OCI-LY7 (cell line): ENCODE measurements around the gene RIT2. TPM values are rescaled to one million over a fixed set of nuclear protein-coding genes. Genes with fewer than 3 reads are reported as not detected.
"Not testable (repeated sequence)": the region's sequence is repeated elsewhere in the genome, so short reads cannot be mapped to it uniquely, and the experiment has no call there.

Experiments used
- BruUV-seq: library from RNA; stranded (reverse); fragments of 400-500 nt; replicated peaks from 2 replicates; lab custom pipeline; 2021; lab: Mats Ljungman, UMichigan
- CTCF ChIA-PET: fragments of 300-600 bp; sonication (Branson Sonifier 250); formaldehyde crosslinking; loops from one replicate; lab custom pipeline; 2022; ENCODE audit warnings: antibody characterized with exemption; ENCODE audit not compliant: unreplicated experiment; lab: Charles Lee
- POLR2A ChIA-PET: fragments of 300-600 bp; sonication (Branson Sonifier 250); formaldehyde crosslinking; loops from one replicate; lab custom pipeline; 2022; ENCODE audit warnings: antibody characterized with exemption; lab: Charles Lee
- DNase-seq: peaks from one replicate; pipeline ENCODE4 v3.0.0-alpha.2; 2015; ENCODE audit warnings: low spot score
- H2AFZ ChIP-seq: fragments of 200-600 bp; sonication (generic), shearing (Covaris generic); 2 replicates; pipeline ENCODE4 v1.6.1; 2014; ENCODE audit warnings: mild to moderate bottlenecking, antibody characterized with exemption, low read length, moderate library complexity
- H3K27ac ChIP-seq: fragments of 200-600 bp; sonication (generic); 2 replicates; pipeline ENCODE4 v1.5.1; 2014; ENCODE audit warnings: mixed run types, low read depth, mild to moderate bottlenecking, moderate library complexity, low read length, inconsistent platforms; ENCODE audit not compliant: poor library complexity, severe bottlenecking
- H3K36me3 ChIP-seq: fragments of 200-600 bp; sonication (generic); 2 replicates; pipeline ENCODE4 v1.6.1; 2014; ENCODE audit warnings: mild to moderate bottlenecking, antibody characterized with exemption, low read length, moderate library complexity, mixed read lengths; ENCODE audit not compliant: insufficient read depth
- H3K4me1 ChIP-seq: fragments of 200-600 bp; sonication (generic); 2 replicates; pipeline ENCODE4 v1.5.1; 2014; ENCODE audit warnings: mild to moderate bottlenecking, low read length; ENCODE audit not compliant: insufficient read depth, poor library complexity, severe bottlenecking
- H3K4me2 ChIP-seq: fragments of 200-600 bp; sonication (generic); 2 replicates; pipeline ENCODE4 v1.6.1; 2014; ENCODE audit warnings: mild to moderate bottlenecking, low read length
- H3K4me3 ChIP-seq: fragments of 200-600 bp; sonication (generic); 2 replicates; pipeline ENCODE4 v1.5.1; 2014; ENCODE audit warnings: mild to moderate bottlenecking, low read depth, low read length; ENCODE audit not compliant: poor library complexity, severe bottlenecking
- H3K79me2 ChIP-seq: fragments of 200-600 bp; sonication (generic); 2 replicates; pipeline ENCODE4 v1.6.1; 2016; ENCODE audit warnings: low read depth, mild to moderate bottlenecking, low read length, moderate library complexity, mixed read lengths; ENCODE audit not compliant: insufficient read depth
- H3K9me2 ChIP-seq: fragments of 200-600 bp; sonication (generic); 2 replicates; pipeline ENCODE4 v1.6.1; 2016; ENCODE audit warnings: mild to moderate bottlenecking, low read length, mixed read lengths; ENCODE audit not compliant: insufficient read depth
- H3K9me3 ChIP-seq: fragments of 200-600 bp; sonication (generic); 2 replicates; pipeline ENCODE4 v1.6.1; 2014; ENCODE audit warnings: mild to moderate bottlenecking, mixed run types, low read length, mixed read lengths
- H4K20me1 ChIP-seq: fragments of 200-600 bp; sonication (generic); 2 replicates; pipeline ENCODE4 v1.6.1; 2014; ENCODE audit warnings: mild to moderate bottlenecking, antibody characterized with exemption, low read length, moderate library complexity, mixed read lengths; ENCODE audit not compliant: insufficient read depth
- CTCF ChIP-seq: fragments of 200-600 bp; sonication (generic); conservative IDR thresholded peaks from 2 replicates; pipeline ENCODE4 v1.5.1; 2014; ENCODE audit warnings: mild to moderate bottlenecking, antibody characterized with exemption, low read length, moderate library complexity, mixed read lengths
- EZH2phosphoT487 ChIP-seq: fragments of 200-600 bp; sonication (generic); IDR thresholded peaks from 2 replicates; pipeline ENCODE4 v1.6.1; 2018; ENCODE audit warnings: low read depth, borderline replicate concordance, mild to moderate bottlenecking, mixed run types, antibody characterized with exemption, low read length, moderate library complexity, mixed read lengths
- intact Hi-C: fragments of 100-400 bp; cut with micrococcal nuclease; formaldehyde crosslinking; loops from one replicate; pipeline ENCODE4 v1.10.0; 2022; ENCODE audit not compliant: unreplicated experiment
- total RNA-seq, 2 experiments: library from RNA; depleted of rRNA in 1 of 2; stranded (reverse); fragments of >200 nt in 1 of 2; shearing (Covaris generic) in 1 of 2; gene quantifications; 2 replicates each; pipeline ENCODE4 v1.2.3, GENCODE V29; 2014 to 2022

Gene RIT2
- total RNA-seq, 2 experiments from 2014 or later: not detected

GRCh38 chr18:42801706-42802105, 313.8 kb downstream of the RIT2 start:
- Histone ChIP-seq H3K4me3 (no peak overlapping the region), H3K36me3 (no peaks in the 10 kb centered on the region), H3K9me2 (no peaks in the 10 kb centered on the region), H4K20me1 (no peaks in the 10 kb centered on the region), H3K9me3 (no peaks in the 10 kb centered on the region), H3K4me1 (no peaks in the 10 kb centered on the region), H2AFZ (no peak overlapping the region), H3K79me2 (no peaks in the 10 kb centered on the region), H3K27ac (no peak overlapping the region), H3K4me2 (no peak overlapping the region)
- TF ChIP-seq EZH2phosphoT487 (no peak), CTCF (no peak)
- DNase-seq: no peak
- intact Hi-C loops: no loop called here
- ChIA-PET CTCF (no interaction called here), POLR2A (no interaction called here)
- no TSS peak for BruUV-seq

- POLR2A ChIA-PET: no interaction called here
- CTCF ChIA-PET: no interaction called here
- Histone ChIP-seq H3K36me3 (no peaks in the 10 kb centered on the region), H3K9me2 (no peaks in the 10 kb centered on the region), H3K4me1 (no peaks in the 10 kb centered on the region), H3K9me3 (no peaks in the 10 kb centered on the region), H3K27ac (no peak overlapping the region), H3K4me3 (no peak overlapping the region), H2AFZ (no peak overlapping the region), H3K79me2 (no peaks in the 10 kb centered on the region), H4K20me1 (no peaks in the 10 kb centered on the region), H3K4me2 (no peak overlapping the region)
- no TSS peak for BruUV-seq
- TF ChIP-seq EZH2phosphoT487 (no peak), CTCF (no peak)
- intact Hi-C loops: no loop called here
- no peak for DNase-seq
Observed at GRCh38 chr18:42798606-42799170, 316.8 kb downstream of the RIT2 start.

GRCh38 chr18:42795213-42795789, 320.2 kb downstream of the RIT2 start:
- H3K4me3 ChIP-seq, H3K36me3 ChIP-seq, intact Hi-C loops, BruUV-seq, H3K79me2 ChIP-seq, H3K9me2 ChIP-seq, H3K4me2 ChIP-seq, CTCF ChIA-PET, H3K4me1 ChIP-seq, H3K9me3 ChIP-seq, H3K27ac ChIP-seq, DNase-seq, H4K20me1 ChIP-seq, POLR2A ChIA-PET, H2AFZ ChIP-seq: not testable (repeated sequence)
